Activated CD8-positive, alpha-beta memory T cell treated with anti-CD3 and anti-CD28 coated beads for 36 hours (primary cell): Measurements from ENCODE around the gene PARVG. TPM values are rescaled to one million over a fixed set of nuclear protein-coding genes. Genes with fewer than 3 reads are reported as not detected.

Experiments
- CTCF ChIA-PET: fragments of 350-600 bp; sonication (Branson Sonifier 250); formaldehyde crosslinking; loops from one replicate; lab custom pipeline; 2021; ENCODE audit warnings: antibody characterized with exemption; lab: Charles Lee
- POLR2A ChIA-PET: fragments of 350-600 bp; sonication (Branson Sonifier 250); formaldehyde crosslinking; loops from one replicate; lab custom pipeline; 2021; ENCODE audit warnings: antibody characterized with exemption; lab: Charles Lee
- total RNA-seq, 2 experiments: library from RNA; stranded (reverse); gene quantifications; one replicate each; pipeline ENCODE4 v1.2.3, GENCODE V29; 2021

Gene PARVG
- total RNA-seq, 2 experiments from 2014 or later = 47.9 to 50.0 TPM

DNA sequence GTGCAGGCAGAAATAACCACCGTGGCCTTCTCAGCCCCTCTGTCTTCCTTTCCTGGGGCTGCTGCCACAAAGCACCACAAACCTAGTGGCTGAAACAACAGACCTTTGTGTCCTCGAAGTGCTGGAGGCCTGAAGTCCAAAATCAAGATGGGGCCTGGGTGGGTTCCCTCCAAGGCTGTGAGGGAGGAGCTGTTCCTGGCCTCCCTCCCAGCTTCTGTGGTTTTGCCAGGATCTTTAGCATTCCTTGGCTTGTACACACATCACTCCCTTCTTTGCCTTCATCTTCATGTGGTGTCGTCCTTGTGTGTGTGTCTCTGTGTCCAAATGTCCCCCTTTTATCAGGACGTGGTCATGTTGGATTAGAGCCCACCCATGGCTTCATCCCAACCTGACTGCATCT, 29.0 kb upstream of the PARVG start:
- ChIA-PET CTCF (no interaction called here), POLR2A (no interaction called here)

DNA sequence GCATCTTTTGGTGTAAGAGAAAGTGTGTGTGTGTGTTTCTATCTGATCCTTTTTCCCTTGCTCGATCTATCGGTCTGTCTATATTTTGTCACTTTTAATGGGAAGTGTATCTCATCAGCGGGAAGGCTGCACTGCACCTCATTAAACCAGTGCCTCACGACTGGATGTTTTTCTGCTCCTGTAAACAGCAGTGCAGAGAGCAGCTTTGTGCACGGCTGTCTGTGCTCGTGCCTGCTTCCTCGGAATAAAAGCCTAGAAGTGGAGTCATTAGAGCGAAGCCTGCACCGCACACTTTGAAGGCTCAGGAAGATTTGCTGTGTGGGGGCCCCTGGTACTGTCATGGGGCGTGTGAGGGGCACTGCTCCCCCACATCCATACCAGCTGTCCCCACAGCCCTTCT, 27.0 kb upstream of the PARVG start:
- ChIA-PET POLR2A (no interaction called here), CTCF (no interaction called here)

DNA sequence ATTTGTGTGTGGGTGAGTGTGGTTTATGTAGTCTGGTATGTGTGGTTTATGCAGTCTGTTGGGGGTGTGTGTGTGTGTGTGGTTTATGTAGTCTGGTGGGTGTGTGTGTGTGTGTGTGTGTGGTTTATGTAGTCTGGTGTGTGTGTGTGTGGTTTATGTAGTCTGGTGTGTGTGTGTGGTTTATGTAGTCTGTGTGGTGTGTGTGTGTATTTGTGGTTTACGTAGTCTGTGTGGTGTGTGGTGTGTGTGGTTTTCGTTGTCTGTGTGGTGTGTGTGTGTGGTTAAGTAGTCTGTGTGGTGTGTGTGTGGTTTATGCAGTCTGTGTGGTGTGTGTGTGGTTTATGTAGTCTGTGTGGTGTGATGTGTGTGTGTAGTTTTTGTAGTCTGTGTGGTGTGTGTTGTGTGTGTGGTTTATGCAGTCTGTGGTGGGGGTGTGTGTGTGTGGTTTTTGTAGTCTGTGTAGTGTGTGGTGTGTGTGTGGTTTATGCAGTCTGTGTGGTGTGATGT, 26.2 kb upstream of the PARVG start:
- CTCF ChIA-PET = no interaction called here
- POLR2A ChIA-PET = no interaction called here

DNA sequence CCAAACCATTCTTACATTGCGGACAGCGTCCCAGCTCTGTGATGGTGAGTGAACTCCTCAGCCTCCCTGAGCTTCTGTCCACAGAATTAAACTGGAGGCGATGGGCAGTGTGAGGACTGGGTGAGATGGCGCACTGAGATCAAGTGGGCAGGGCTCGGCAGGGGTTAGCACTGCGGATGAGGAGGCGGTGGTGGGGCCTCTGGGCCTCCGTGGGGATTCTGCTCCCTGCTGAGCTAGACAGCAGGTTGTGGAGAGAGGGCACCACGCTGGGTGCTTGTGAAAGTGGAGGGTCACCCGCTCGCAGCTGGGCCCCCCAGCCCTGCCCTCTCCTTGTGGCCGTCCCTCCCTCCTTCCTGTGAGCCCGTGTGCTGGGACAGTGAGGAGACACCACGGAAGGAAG, 25.6 kb upstream of the PARVG start:
- ChIA-PET POLR2A (no interaction called here), CTCF (no interaction called here)

DNA sequence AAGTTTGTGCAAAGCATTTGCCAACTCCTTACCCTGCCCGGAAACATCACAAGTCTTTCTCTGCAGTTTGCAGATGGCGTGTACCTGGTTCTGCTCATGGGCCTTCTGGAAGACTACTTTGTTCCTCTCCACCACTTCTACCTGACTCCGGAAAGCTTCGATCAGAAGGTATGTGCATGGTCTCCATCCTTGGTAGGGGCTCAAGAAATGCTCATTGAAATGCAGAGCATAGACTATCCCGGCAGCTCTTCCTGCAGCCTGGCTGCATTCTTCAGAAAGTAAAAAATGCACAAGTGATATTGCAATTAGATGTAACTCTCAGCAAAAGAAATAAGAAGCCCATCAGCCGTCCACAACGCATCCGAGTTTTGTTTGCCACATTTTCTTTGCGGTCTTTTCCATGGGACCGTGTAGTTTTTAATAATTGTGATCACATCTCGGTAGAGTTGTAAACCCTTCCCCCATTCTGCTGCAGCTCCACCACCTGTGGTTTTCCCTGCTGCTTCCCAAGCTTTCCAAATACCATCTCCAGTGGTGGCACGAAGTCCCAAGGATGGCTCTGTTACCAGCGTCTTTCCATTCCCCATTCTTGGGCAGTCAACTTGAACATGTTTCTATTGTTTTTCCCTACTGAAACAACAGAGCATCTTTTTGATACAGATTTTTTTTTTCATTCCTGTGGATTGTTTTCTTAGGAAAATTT, 22.7 kb upstream of the PARVG start:
- POLR2A ChIA-PET = no interaction called here
- CTCF ChIA-PET = no interaction called here

DNA sequence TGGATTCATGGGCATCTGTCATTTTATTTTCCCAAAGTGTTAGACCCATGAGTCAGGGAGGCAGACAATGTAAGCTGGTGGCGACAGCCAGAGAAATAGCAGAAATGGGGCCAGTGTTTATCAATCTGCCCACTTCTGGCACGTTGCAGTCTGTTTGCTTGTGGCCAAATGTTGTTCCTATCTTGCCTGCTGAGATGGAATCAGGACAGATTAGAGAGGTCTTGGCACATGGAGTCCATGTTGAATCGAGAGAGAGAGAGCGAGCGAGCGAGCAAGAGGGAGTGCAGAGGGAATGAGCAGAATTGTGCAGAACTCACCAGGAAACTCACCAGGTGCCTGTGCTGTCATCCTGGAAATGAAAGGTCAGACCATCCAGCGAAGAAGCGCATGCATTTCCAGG, 21.9 kb upstream of the PARVG start:
- POLR2A ChIA-PET = no interaction called here
- CTCF ChIA-PET = no interaction called here

DNA sequence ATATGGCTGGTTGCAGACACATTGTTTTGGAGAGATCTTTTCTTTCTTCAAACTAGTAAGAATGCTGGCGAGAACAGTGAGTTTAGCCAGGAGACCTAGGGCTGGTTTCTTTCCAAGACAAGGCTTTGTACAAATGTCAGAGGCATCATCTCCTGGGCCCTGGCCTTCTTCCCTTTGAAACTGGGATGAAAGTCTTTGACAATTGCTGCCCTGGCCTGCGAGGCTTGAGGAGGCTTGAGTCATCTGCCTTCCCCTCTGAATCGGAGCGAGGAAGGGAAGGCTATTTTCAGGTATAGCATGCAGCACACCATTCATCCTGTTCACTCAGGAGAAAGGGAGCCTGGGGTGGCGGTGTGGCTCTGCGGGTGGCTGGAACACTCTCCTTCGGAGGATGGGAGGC, 21.5 kb upstream of the PARVG start:
- ChIA-PET CTCF (no interaction called here), POLR2A (no interaction called here)

DNA sequence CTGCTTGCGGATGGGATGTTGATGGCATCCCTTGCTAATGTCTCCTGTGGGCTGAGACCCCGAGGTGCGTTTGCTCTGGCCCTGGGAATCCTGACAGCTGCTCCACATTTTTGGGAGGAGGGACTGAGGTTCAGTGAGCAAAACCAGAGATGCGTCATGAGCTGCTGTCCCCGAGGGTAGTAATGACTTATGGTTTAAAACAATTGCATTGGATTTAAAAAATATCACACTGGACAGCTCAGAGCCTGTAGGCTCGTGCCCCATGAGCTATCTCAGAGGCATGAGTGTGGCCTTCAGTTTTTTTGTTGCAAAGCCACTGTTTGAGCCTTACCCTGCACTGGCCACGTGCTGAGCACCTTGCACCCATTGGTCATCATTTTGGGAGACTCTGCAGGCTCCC, 20.9 kb upstream of the PARVG start:
- CTCF ChIA-PET = no interaction called here
- POLR2A ChIA-PET = no interaction called here

DNA sequence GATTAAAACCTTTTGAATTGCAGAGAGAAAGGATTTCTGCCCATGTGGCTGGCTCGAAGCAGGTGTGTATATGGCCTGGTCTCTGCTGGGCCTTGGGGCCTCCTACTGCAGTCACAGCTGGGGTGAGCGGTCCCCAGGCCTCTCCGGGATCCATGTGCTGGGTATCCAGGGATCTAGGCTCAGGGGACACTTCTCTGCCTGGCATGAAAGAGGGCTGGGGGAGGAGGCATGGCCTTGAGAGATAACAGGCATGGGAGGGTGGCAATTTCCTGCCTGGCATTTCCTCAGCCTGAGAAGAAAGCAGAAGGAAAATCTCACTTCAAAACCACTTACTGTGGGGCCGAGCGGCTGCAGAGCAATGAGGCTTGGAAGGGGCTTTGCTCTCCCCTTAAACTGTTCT, 20.3 kb upstream of the PARVG start:
- CTCF ChIA-PET = no interaction called here
- POLR2A ChIA-PET = no interaction called here

DNA sequence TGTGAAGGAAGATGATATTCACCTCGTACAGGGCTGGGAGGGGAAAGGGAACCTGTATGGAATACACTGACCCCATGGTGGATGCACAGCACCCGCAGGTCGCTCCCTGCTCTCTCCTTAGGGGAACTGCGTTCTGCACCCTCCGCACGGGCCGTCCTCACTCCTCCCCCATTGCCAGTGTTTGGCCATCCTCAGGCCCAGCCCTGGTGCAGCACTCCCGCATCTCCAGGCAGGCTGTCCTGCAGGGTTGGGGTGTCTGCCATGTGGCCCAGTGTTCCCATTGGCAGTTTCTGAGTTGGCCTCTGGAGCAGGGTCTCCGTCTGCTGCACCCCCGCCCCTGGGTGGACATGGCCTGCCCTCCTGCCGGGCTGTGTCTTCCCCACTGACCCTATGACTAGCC, 19.1 kb upstream of the PARVG start:
- POLR2A ChIA-PET = no interaction called here
- CTCF ChIA-PET = interaction anchor here (0.7 kb wide), 1 partner anchor 199 kb away, joined by 3 read pairs; no protein-coding TSS in a partner anchor

DNA sequence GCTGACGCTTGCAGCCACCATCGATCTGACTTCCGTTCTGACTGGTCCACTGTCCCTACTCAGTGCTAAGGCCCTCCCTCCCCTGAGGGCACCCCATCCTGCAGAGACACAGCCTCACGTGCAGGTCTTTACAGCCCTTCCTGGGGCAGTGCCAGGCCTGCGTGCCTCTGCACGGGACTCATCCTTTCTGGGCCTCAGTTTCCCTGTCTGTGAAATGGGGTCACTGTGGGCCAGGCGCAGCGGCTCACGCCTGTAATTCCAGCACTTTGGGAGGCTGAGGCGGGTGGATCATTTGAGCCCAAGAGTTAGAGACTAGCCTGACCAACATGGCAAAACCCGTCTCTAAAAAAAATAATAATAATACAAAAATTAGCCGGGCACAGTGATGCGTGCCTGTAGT, 17.8 kb upstream of the PARVG start:
- POLR2A ChIA-PET = no interaction called here

DNA sequence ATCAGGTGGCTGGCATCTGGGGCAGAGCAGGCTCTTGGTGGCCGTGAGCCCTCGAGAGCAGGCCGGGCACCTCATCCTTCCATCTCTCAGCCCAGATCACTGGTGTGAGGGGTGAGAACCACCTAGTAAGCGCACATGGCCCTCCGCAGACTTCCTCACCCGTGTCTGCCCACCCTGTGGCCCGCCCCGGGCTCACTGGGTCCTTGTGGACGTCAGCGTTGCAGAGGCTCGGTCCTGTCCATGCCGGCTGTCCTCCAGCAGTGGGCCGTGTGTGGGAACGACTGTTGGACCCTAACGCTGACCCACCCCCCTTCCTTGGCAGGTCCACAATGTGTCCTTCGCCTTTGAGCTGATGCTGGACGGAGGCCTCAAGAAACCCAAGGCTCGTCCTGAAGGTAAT, 17.2 kb upstream of the PARVG start:
- ChIA-PET CTCF (no interaction called here), POLR2A (no interaction called here)

More for the DNA sequence above, 17.8 kb upstream of the PARVG start:
- CTCF ChIA-PET = no interaction called here

DNA sequence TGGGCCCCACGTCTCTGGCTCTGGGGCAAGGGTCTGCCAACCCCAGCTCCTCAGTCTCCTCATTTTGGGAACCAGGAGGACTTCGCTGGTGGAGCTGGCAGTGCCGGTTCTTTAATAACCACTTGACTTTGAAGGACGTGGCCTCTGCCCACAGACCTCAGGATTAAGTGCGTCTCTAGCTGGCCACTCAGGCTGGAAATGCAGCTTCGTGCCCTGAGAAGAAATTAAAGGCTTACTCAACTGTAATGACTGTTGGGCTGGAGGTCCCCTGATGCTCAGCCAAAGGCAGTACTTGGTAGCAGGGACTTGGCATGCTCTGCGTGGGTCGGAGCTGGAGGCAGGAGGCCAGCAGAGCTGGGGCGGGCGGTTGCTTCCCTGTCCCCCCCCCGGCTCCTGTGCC, 16.7 kb upstream of the PARVG start:
- ChIA-PET CTCF (no interaction called here), POLR2A (no interaction called here)

DNA sequence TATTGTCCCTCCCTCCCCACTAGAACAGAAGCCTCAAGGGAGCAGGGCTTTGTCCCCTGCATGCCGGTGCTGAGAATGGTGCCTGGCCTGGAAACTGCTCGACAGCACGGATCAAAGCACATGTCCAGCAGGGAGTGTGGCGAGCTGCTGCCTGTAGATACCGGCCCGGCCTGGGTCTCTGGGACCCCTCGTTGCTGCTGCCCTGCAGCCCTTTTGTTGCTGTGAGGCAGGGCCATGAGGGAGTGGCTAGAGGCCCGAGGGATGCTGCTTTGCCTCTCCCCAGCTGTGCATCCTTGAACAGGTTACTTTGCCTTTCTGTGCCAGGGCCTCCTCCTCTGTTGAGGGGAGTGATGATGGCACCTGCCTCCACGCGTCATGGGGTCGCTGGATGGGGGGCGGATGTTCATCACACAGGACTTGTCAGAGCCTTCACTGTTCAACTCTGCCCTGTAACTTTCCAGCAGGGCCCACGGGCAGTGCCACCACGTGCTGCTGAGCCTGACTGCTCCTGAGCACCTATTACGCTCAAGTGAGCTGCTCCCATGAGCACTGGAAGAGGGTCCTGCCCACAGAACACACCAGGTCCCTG, 15.3 kb upstream of the PARVG start:
- ChIA-PET POLR2A (no interaction called here), CTCF (no interaction called here)

DNA sequence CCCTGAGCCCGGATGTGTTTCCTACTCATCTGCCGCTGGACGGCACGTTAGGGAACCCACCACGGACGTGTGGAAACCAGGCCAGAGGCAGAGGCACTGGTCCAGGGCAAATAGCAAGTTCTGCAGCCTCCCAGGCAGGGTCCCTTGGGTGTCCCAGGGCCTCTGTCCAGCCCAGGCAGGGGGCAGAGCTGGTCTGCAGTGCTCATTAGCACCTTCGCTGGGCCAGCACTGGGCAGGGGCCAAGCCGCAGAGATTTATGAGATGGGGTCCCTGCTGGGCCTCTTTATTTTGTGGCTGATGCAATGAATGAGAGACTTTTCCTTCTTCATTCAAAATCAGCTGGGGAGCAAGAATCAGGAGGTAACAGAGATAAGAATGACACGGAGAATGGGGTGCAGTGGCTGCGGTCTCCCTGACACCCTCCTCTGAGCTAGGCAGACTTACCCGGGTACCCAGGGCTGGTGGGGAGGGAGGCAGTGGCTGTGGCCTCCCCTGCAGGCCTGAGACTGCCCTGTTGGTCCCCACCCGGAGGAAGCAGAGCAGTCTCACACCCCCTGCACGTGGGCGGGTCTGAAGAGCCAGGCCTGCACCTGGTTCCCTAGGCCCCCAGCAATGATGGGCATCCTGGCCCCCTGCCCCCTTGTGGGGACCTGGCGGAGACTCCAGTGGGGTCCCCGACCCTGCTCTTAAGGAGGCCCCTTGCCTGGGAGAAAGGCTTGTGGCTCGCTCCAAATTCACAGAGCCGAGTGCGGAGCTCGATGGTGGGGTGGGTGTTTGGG, 14.0 kb upstream of the PARVG start:
- ChIA-PET POLR2A (no interaction called here), CTCF (no interaction called here)

DNA sequence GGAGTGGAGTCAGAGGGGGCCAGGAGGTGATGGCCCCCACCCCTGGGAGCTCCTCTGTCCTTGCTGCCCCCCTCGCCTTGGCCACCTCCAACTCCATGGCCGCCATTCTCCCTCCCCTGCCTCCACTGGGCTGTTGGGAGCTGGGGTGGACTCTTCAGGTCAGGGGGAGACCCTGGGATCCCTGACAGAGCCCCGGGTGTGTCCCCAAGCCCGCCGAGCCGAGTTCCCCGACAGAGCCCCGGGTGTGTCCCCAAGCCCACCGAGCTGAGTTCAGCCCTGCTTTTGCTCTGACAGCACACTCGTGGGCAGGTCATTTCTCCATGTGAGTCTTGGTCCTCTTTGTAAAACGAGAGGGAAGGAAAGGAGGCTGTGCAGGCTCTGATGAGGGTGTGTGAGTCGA, 13.2 kb upstream of the PARVG start:
- ChIA-PET POLR2A (no interaction called here), CTCF (no interaction called here)

DNA sequence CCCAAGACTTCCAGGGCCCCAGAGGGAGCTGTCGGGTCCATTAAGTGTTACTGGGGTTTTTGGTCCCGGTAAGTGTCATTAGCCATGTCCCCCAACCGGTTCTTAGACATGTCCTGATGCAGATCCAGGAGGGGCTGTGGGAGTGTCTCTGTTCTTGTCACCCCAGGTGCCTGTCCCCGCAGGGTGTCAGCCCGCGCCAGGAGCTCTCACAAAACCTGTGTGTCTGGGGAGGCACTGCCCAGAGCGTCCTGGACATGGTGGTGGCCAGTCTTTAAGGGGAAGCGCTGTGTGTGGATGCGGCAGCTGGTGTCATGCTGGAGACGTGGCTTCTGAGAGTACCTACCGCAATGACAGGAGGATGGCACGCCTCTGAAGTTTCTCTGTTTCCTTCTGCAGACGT, 12.5 kb upstream of the PARVG start:
- ChIA-PET POLR2A (no interaction called here), CTCF (no interaction called here)

DNA sequence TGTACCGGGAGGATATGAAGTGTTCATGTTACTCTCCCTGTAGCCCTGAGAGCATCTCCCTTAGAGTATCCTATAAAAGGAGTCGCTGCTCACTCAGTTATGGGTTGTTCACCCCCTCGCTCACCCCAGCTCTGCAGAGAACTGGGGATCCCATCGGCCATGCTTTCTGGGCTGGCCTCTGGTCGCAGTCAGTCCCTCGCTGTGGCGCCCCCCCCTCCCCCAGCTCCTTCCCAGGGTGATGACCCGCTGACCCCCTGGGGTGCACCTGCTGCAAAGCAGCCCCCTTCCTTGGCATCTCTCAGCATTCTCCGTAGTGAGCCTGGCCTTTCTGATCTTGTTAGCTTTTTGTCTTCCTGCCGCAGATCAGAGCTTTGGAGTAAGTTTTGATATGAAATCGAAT, 10.3 kb upstream of the PARVG start:
- POLR2A ChIA-PET = no interaction called here
- CTCF ChIA-PET = interaction anchor here (1.2 kb wide), 1 partner anchor 177 kb away, joined by 4 read pairs; no protein-coding TSS in a partner anchor

DNA sequence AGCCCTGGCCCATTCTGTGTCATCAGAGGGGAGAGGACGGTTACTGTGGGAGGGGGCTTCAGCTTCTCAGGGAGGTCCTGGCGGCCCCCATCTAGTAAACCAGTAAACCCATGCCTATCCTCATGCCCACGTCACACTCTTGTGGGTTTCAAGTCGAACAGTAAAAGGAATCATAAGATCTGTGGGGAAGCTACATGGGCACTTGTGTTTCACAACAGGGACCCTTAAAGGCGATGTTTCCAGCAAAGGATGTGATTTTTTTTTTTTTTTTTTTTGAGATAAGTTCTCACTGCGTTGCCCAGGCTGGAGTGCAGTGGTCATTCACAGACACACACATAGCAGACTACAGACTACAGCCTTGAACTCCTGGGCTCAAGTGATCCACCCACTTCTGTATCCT, 9.2 kb upstream of the PARVG start:
- POLR2A ChIA-PET = interaction anchor here (0.6 kb wide), 2 partner anchors 9 to 69 kb away, joined by 3 read pairs; partner anchors contain the start of gene PARVG
- CTCF ChIA-PET = interaction anchor here (1.2 kb wide), 1 partner anchor 178 kb away, joined by 4 read pairs; no protein-coding TSS in a partner anchor

DNA sequence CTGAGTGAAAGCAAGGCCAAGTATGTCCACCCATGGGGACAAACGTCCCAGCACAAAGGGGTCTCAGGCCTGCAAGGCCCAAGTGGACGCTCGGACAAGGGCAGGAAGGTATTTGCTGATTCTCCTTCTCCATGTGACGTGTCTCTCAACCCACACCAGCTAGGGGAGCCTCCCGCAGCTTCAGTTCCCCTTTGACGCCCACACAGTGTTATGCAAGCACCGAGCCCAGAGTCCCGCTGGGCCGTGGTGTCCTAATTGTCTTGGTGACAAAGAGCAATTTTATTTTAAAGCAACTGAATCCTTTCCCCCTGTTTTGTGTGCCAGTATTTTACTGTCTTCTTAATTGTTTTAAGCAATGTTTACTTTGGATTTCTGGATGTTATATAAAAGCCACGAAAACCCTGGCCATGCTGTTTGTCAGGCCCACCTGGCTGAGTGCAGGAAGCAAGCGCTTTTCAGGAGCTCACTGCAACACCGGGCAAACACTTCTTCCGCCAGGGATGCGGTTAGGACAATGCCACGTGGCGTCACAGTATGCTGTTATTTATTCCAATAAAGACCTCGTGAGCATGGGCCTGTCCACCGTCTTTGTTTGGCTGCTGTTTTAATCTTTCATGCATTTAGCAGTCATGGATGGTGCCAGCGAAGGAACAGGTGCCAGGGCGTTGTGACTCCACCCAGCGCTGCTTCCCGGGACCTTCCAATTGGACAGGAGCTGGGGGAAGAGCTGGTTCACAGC, 8.2 kb upstream of the PARVG start:
- POLR2A ChIA-PET = no interaction called here

More for the DNA sequence above, 8.2 kb upstream of the PARVG start:
- CTCF ChIA-PET = no interaction called here
